ENCODE measurements around the gene CACNA1H. TPM values are rescaled to one million over a fixed set of nuclear protein-coding genes. Genes with fewer than 3 reads are reported as not detected.

Gene CACNA1H
- total and polyA plus RNA-seq, 9 of the 15 experiments (the other 6 are each of a cell fraction or from before 2014, with no cell fraction given): 0.10 to 0.18 TPM; not detected in 7

GRCh38 chr16:1151424-1152122, 1.3 kb upstream of the CACNA1H start (continued):
- TF ChIP-seq HIVEP1 (CRISPR knock-in tag; IDR thresholded peaks at IDR 0.05) (no peak), ZNF76 (CRISPR knock-in tag; IDR thresholded peaks at IDR 0.05; ENCODE audit: borderline replicate concordance) (no peak), ZNF79 (CRISPR knock-in tag; IDR thresholded peaks at IDR 0.05; ENCODE audit: low read depth) (no peak), CREB3L1 (IDR thresholded peaks at IDR 0.05; ENCODE audit: borderline replicate concordance, low read depth) (no peak), PHB (CRISPR knock-in tag; IDR thresholded peaks at IDR 0.05) (no peak), NUFIP1 (IDR thresholded peaks at IDR 0.05; ENCODE audit: partially characterized antibody) (no peak), SAP30 (IDR thresholded peaks at IDR 0.05; ENCODE audit: borderline replicate concordance, insufficient read depth, low read depth, low read length, poor library complexity, severe bottlenecking) (no peak), NR4A1 (CRISPR knock-in tag; IDR thresholded peaks at IDR 0.05) (no peak), NR4A1 (tag; IDR thresholded peaks at IDR 0.05) (no peak)

Measured in K562 (cell line).